ENCODE data around the gene DLGAP1. TPM values are rescaled to one million over a fixed set of nuclear protein-coding genes. Genes with fewer than 3 reads are reported as not detected.

Gene DLGAP1
- total and polyA plus RNA-seq, 4 donors: 0.06 to 1.2 (median 0.17) TPM; not detected in 1

GRCh38 chr18:3804336-3804735 lies 650.8 kb downstream of the DLGAP1 start:
- Histone ChIP-seq H3K9ac (ENCODE audit: low read depth in 1 of 2, low read length in 2 of 2) (no peak overlapping the region), H3K27me3 (ENCODE audit: control insufficient read depth in 4 of 4, insufficient read depth in 4 of 4, low read length in 3 of 4) (peaks cover 0 to 3% (median 0%) of the 10 kb centered on the region in 4 donors), H3K27ac (ENCODE audit: low read depth in 1 of 2, low read length in 2 of 2) (no peak overlapping the region), H3K4me3 (ENCODE audit: low read depth in 1 of 3, low read length in 3 of 3) (no peak overlapping the region), H3K9me3 (ENCODE audit: control insufficient read depth in 4 of 4, low read length in 3 of 4) (no peaks in the 10 kb centered on the region), H3K4me1 (ENCODE audit: control insufficient read depth in 4 of 4, insufficient read depth in 4 of 4, low read length in 3 of 4) (no peaks in the 10 kb centered on the region), H3K36me3 (ENCODE audit: control insufficient read depth in 4 of 4, insufficient read depth in 3 of 4, low read depth in 1 of 4, low read length in 3 of 4) (no peaks in the 10 kb centered on the region)
- no peak for DNase-seq (ENCODE audit: low spot score)
- TF ChIP-seq RAD21 (IDR thresholded peaks at IDR 0.05) (no peak), EGR1 (IDR thresholded peaks at IDR 0.05; ENCODE audit: low read depth in 2 of 2) (no peak), JUND (IDR thresholded peaks at IDR 0.05) (no peak), ZBTB33 (IDR thresholded peaks at IDR 0.05) (no peak), SP1 (IDR thresholded peaks at IDR 0.05) (no peak), GABPA (IDR thresholded peaks at IDR 0.05 in 1 of 2, conservative IDR thresholded peaks at IDR 0.05 in 1 of 2) (no peak), FOXA1 (IDR thresholded peaks at IDR 0.05) (no peak), RXRA (IDR thresholded peaks at IDR 0.05) (no peak), REST (IDR thresholded peaks at IDR 0.05) (no peak), CTCF (IDR thresholded peaks at IDR 0.05; ENCODE audit: low read depth, low read length, missing input control) (no peak), HNF4A (conservative IDR thresholded peaks at IDR 0.05) (no peak), TAF1 (conservative IDR thresholded peaks at IDR 0.05) (no peak), MAX (IDR thresholded peaks at IDR 0.05) (no peak)
- 91% methylated on average over 4 of the region's 4 CpGs for WGBS

GRCh38 chr18:3803350-3803749 lies 651.8 kb downstream of the DLGAP1 start:
- H3K4me3 ChIP-seq (ENCODE audit: low read depth in 1 of 3, low read length in 3 of 3): no peak overlapping the region
- no peak overlapping the region for H3K27ac ChIP-seq (ENCODE audit: low read depth in 1 of 2, low read length in 2 of 2)
- TF ChIP-seq REST (IDR thresholded peaks at IDR 0.05): no peak
- no peak for TF ChIP-seq FOXA1 (IDR thresholded peaks at IDR 0.05)
- no peak for TF ChIP-seq JUND (IDR thresholded peaks at IDR 0.05)
- no peak for TF ChIP-seq RXRA (IDR thresholded peaks at IDR 0.05)
- no peak for TF ChIP-seq TAF1 (conservative IDR thresholded peaks at IDR 0.05)
- TF ChIP-seq GABPA (IDR thresholded peaks at IDR 0.05 in 1 of 2, conservative IDR thresholded peaks at IDR 0.05 in 1 of 2): no peak
- no peak for TF ChIP-seq HNF4G (IDR thresholded peaks at IDR 0.05)
- no peak for TF ChIP-seq ZBTB33 (IDR thresholded peaks at IDR 0.05)
- no peak for TF ChIP-seq YY1 (IDR thresholded peaks at IDR 0.05)
- TF ChIP-seq SP1 (IDR thresholded peaks at IDR 0.05): no peak
- DNase-seq (ENCODE audit: low spot score): no peak
- no peaks in the 10 kb centered on the region for H3K9me3 ChIP-seq (ENCODE audit: control insufficient read depth in 4 of 4, low read length in 3 of 4)
- no peaks in the 10 kb centered on the region for H3K36me3 ChIP-seq (ENCODE audit: control insufficient read depth in 4 of 4, insufficient read depth in 3 of 4, low read depth in 1 of 4, low read length in 3 of 4)
- H3K4me1 ChIP-seq (ENCODE audit: control insufficient read depth in 4 of 4, insufficient read depth in 4 of 4, low read length in 3 of 4): no peaks in the 10 kb centered on the region
- no peak overlapping the region for H3K9ac ChIP-seq (ENCODE audit: low read depth in 1 of 2, low read length in 2 of 2)
- 91% methylated on average over 4 of the region's 4 CpGs for WGBS
- peaks cover 0 to 3% (median 0%) of the 10 kb centered on the region in 4 donors for H3K27me3 ChIP-seq (ENCODE audit: control insufficient read depth in 4 of 4, insufficient read depth in 4 of 4, low read length in 3 of 4)

Data from liver (tissue), 9 donors.